Loucy (cell line): ENCODE data around the gene APLP2.

Experiments
- H2AFZ ChIP-seq: fragments of 200-600 bp; sonication (generic); 2 replicates; pipeline ENCODE4 v1.6.0; 2016; ENCODE audit warnings: antibody characterized with exemption, mild to moderate bottlenecking, low read length, moderate library complexity
- H3F3A ChIP-seq: fragments of 200-600 bp; 2 replicates; pipeline ENCODE4 v1.6.0; 2016; ENCODE audit warnings: antibody characterized with exemption, low read depth, mild to moderate bottlenecking
- H3K27me3 ChIP-seq: fragments of 200-600 bp; sonication (generic); 2 replicates; pipeline ENCODE4 v1.6.1; 2014; ENCODE audit warnings: low read length, mild to moderate bottlenecking; ENCODE audit not compliant: insufficient read depth, poor library complexity, severe bottlenecking
- H3K36me3 ChIP-seq: fragments of 200-600 bp; sonication (generic); 2 replicates; pipeline ENCODE4 v1.6.1; 2016; ENCODE audit warnings: low read length; ENCODE audit not compliant: insufficient read depth
- H3K4me1 ChIP-seq: fragments of 200-600 bp; sonication (generic); 2 replicates; pipeline ENCODE4 v1.5.1; 2014; ENCODE audit warnings: low read length, mild to moderate bottlenecking; ENCODE audit not compliant: insufficient read depth, poor library complexity, severe bottlenecking
- H3K4me2 ChIP-seq: fragments of 200-600 bp; sonication (generic); 2 replicates; pipeline ENCODE4 v1.6.0; 2014; ENCODE audit warnings: antibody characterized with exemption, low read length, low read depth, mild to moderate bottlenecking; ENCODE audit not compliant: poor library complexity, severe bottlenecking
- H3K4me3 ChIP-seq: fragments of 200-600 bp; sonication (generic); 2 replicates; pipeline ENCODE4 v1.5.1; 2014; ENCODE audit warnings: low read length, mild to moderate bottlenecking, mixed read lengths; ENCODE audit not compliant: poor library complexity, severe bottlenecking
- H3K79me2 ChIP-seq: fragments of 200-600 bp; sonication (generic); 2 replicates; pipeline ENCODE4 v1.6.1; 2014; ENCODE audit warnings: low read length; ENCODE audit not compliant: insufficient read depth
- H3K9ac ChIP-seq: fragments of 200-600 bp; sonication (generic); 2 replicates; pipeline ENCODE4 v1.6.0; 2014; ENCODE audit warnings: mild to moderate bottlenecking, low read depth, low read length, moderate library complexity; ENCODE audit not compliant: poor library complexity, severe bottlenecking
- H3K9me2 ChIP-seq: fragments of 200-600 bp; sonication (generic); replicated peaks from 2 replicates; pipeline ENCODE4 v1.6.1; 2016; ENCODE audit warnings: low read depth, low read length, mixed read lengths
- H3K9me3 ChIP-seq: fragments of 200-600 bp; sonication (generic); 2 replicates; pipeline ENCODE4 v1.6.1; 2014; ENCODE audit warnings: mild to moderate bottlenecking, antibody characterized with exemption, low read length, low read depth; ENCODE audit not compliant: insufficient read depth
- H4K20me1 ChIP-seq: fragments of 200-600 bp; sonication (generic); 2 replicates; pipeline ENCODE4 v1.6.0; 2014; ENCODE audit warnings: antibody characterized with exemption, low read length, mild to moderate bottlenecking; ENCODE audit not compliant: insufficient read depth, poor library complexity, severe bottlenecking
- CTCF ChIP-seq: fragments of 200-600 bp; sonication (generic); conservative IDR thresholded peaks from 2 replicates; pipeline ENCODE4 v1.5.1; 2014; ENCODE audit warnings: mild to moderate bottlenecking, antibody characterized with exemption, low read length
- EZH2phosphoT487 ChIP-seq: fragments of 200-600 bp; IDR thresholded peaks from 2 replicates; pipeline ENCODE4 v1.6.1; 2018; ENCODE audit warnings: antibody characterized with exemption, mild to moderate bottlenecking, moderate library complexity, borderline replicate concordance

The APLP2 gene

GRCh38 chr11:130128626-130129025, 58.9 kb downstream of the APLP2 start:
- no peaks in the 10 kb centered on the region for H3K9me2 ChIP-seq
- no peaks in the 10 kb centered on the region for H3K9me3 ChIP-seq
- no peak overlapping the region for H3K4me3 ChIP-seq
- no peak overlapping the region for H2AFZ ChIP-seq
- H3K9ac ChIP-seq: no peak overlapping the region
- peaks cover 99% of the 10 kb centered on the region for H3K36me3 ChIP-seq
- H4K20me1 ChIP-seq: no peaks in the 10 kb centered on the region
- no peak for TF ChIP-seq EZH2phosphoT487
- no peak for TF ChIP-seq CTCF
- no peaks in the 10 kb centered on the region; the same call in 1 of the 2 replicates for H3K79me2 ChIP-seq
- H3F3A ChIP-seq: no peaks in the 10 kb centered on the region
- no peaks in the 10 kb centered on the region for H3K4me1 ChIP-seq
- no peaks in the 10 kb centered on the region for H3K27me3 ChIP-seq
- H3K4me2 ChIP-seq: no peak overlapping the region

- H3K36me3 ChIP-seq: peaks cover 99% of the 10 kb centered on the region
- H3K79me2 ChIP-seq: no peaks in the 10 kb centered on the region; the same call in 1 of the 2 replicates
- H3K9me2 ChIP-seq: no peaks in the 10 kb centered on the region
- no peak overlapping the region for H3K9ac ChIP-seq
- H3K4me2 ChIP-seq: no peak overlapping the region
- H3K4me3 ChIP-seq: no peak overlapping the region
- H3K4me1 ChIP-seq: no peaks in the 10 kb centered on the region
- TF ChIP-seq CTCF: no peak
- TF ChIP-seq EZH2phosphoT487: no peak
- no peaks in the 10 kb centered on the region for H3K27me3 ChIP-seq
- no peaks in the 10 kb centered on the region for H3F3A ChIP-seq
- no peak overlapping the region for H2AFZ ChIP-seq
- no peaks in the 10 kb centered on the region for H4K20me1 ChIP-seq
- H3K9me3 ChIP-seq: no peaks in the 10 kb centered on the region
Observed at GRCh38 chr11:130129922-130130321, 60.2 kb downstream of the APLP2 start.

GRCh38 chr11:130131961-130132850, 62.5 kb downstream of the APLP2 start:
- Histone ChIP-seq H3K4me3 (no peak overlapping the region), H3K4me1 (no peaks in the 10 kb centered on the region), H4K20me1 (no peaks in the 10 kb centered on the region), H2AFZ (no peak overlapping the region), H3K9ac (no peak overlapping the region), H3K27me3 (no peaks in the 10 kb centered on the region), H3K9me3 (no peaks in the 10 kb centered on the region), H3K4me2 (no peak overlapping the region), H3K36me3 (peaks cover 99% of the 10 kb centered on the region), H3F3A (no peaks in the 10 kb centered on the region), H3K79me2 (no peaks in the 10 kb centered on the region), H3K9me2 (no peaks in the 10 kb centered on the region)
- TF ChIP-seq EZH2phosphoT487: no peak
- TF ChIP-seq CTCF: peak; percentile 94
